GM23338 (cell line): Measurements from ENCODE around the gene NEIL1.

ENCODE experiments used
- CREB1 ChIP-seq: fragments of 250-450 bp; sonication (Bioruptor Pico); IDR thresholded peaks from 2 replicates; pipeline ENCODE4 v1.5.0; 2020; ENCODE audit warnings: low read depth, mild to moderate bottlenecking, moderate library complexity
- CTCF ChIP-seq, 2 experiments: fragments of 200-600 bp in 1 of 2; sonication (generic) in 1 of 2; conservative IDR thresholded peaks; 2 replicates each; pipeline versions ENCODE4 v1.5.1 to v1.6.1; 2016 to 2017; ENCODE audit warnings: antibody characterized with exemption in 2 of 2, low read depth in 2 of 2, mild to moderate bottlenecking in 2 of 2, moderate library complexity in 1 of 2
- EZH2 ChIP-seq: fragments of 200-600 bp; sonication (generic); IDR thresholded peaks from one replicate; pipeline ENCODE4 v1.8.0; 2017; ENCODE audit warnings: antibody characterized with exemption, mild to moderate bottlenecking, low read depth; ENCODE audit not compliant: unreplicated experiment
- EZH2phosphoT487 ChIP-seq: fragments of 200-600 bp; sonication (generic); IDR thresholded peaks from one replicate; pipeline ENCODE4 v1.8.1; 2018; ENCODE audit warnings: antibody characterized with exemption; ENCODE audit not compliant: unreplicated experiment
- JUNB ChIP-seq: IDR thresholded peaks from one replicate; pipeline ENCODE4 v1.6.1; 2016; ENCODE audit warnings: antibody characterized with exemption; ENCODE audit not compliant: unreplicated experiment
- NANOG ChIP-seq: IDR thresholded peaks from 2 replicates; pipeline ENCODE4 v1.6.1; 2016; ENCODE audit warnings: antibody characterized with exemption, borderline replicate concordance
- POLR2AphosphoS5 ChIP-seq: IDR thresholded peaks from 2 replicates; pipeline ENCODE4 v1.6.1; 2016; ENCODE audit warnings: antibody characterized with exemption, low read depth
- REST ChIP-seq: IDR thresholded peaks from one replicate; pipeline ENCODE4 v1.6.1; 2018; ENCODE audit warnings: antibody characterized with exemption; ENCODE audit not compliant: unreplicated experiment
- ZNF114 ChIP-seq: fragments of 250-450 bp; sonication (Bioruptor Pico); IDR thresholded peaks from 2 replicates; pipeline ENCODE4 v1.5.0; 2020; ENCODE audit warnings: mild to moderate bottlenecking, moderate library complexity
- ZNF331 ChIP-seq: fragments of 250-450 bp; sonication (Bioruptor Pico); IDR thresholded peaks from 2 replicates; pipeline ENCODE4 v1.5.0; 2020; ENCODE audit warnings: low read depth, mild to moderate bottlenecking, moderate library complexity

GRCh38 chr15:75321711-75322110 lies 25.1 kb upstream of the NEIL1 start:
- TF ChIP-seq REST (no peak), EZH2phosphoT487 (no peak), POLR2AphosphoS5 (no peak), EZH2 (no peak), CTCF (conservative IDR thresholded peaks at IDR 0.05; ENCODE audit: low read depth in 2 of 2) (no peak), CREB1 (CRISPR knock-in tag) (no peak), JUNB (no peak), ZNF331 (no peak), ZNF114 (CRISPR knock-in tag) (no peak), NANOG (no peak)
